Left lung (tissue), 10 donors: ENCODE results near the gene TMEM114. TPM values are rescaled to one million over a fixed set of nuclear protein-coding genes. Genes with fewer than 3 reads are reported as not detected.

Experiments
- ATAC-seq: fragments of 200-7000 bp; cut with Tn5 transposase; one replicate; pipeline ENCODE4 v1.9.1; 2020; ENCODE audit warnings: moderate library complexity
- DNase-seq, 4 donors: peaks; one replicate each; pipeline ENCODE4 v3.0.0-alpha.2; 2013 to 2020
- H3K27ac ChIP-seq, 2 donors: fragments of 200-600 bp; sonication (generic) in 1 of 2; one replicate each; pipeline versions ENCODE4 v1.5.0 to v1.8.0; 2020 to 2021
- H3K27me3 ChIP-seq, 2 donors: fragments of 200-600 bp; sonication (generic) in 1 of 2; one replicate each; pipeline versions ENCODE4 v1.5.0 to v1.8.0; 2020 to 2021
- H3K36me3 ChIP-seq, 2 donors: fragments of 200-600 bp; sonication (generic) in 1 of 2; one replicate each; pipeline versions ENCODE4 v1.5.0 to v1.8.0; 2020 to 2021
- H3K4me1 ChIP-seq, 2 donors: fragments of 200-600 bp; one replicate each; pipeline ENCODE4 v1.8.0; 2021
- H3K4me3 ChIP-seq, 2 donors: fragments of 200-600 bp; sonication (generic) in 1 of 2; one replicate each; pipeline versions ENCODE4 v1.5.0 to v1.8.0; 2020 to 2021; ENCODE audit warnings: mild to moderate bottlenecking in 1 of 2
- H3K9me3 ChIP-seq, 2 donors: fragments of 200-600 bp; sonication (generic) in 1 of 2; one replicate each; pipeline versions ENCODE4 v1.5.0 to v1.8.0; 2020 to 2021
- CTCF ChIP-seq, 2 donors: fragments of 200-600 bp; sonication (generic) in 1 of 2; IDR thresholded peaks; one replicate each; pipeline versions ENCODE4 v1.5.0 to v1.8.0; 2021; ENCODE audit warnings: antibody characterized with exemption in 2 of 2
- intact Hi-C, 2 donors: fragments of 100-400 bp; cut with DNase I; formaldehyde crosslinking; loops; one replicate each; pipeline versions ENCODE4 v1.11.2 to v1.14.2; 2022
- polyA plus RNA-seq, 6 donors: library from polyadenylated mRNA; unstranded; fragments of 120-200 nt; gene quantifications; one replicate each; pipeline ENCODE4 v1.2.1, GENCODE V29; 2013; ENCODE audit not compliant: insufficient read length in 6 of 6
- total RNA-seq, 2 donors: library from RNA; stranded (reverse); fragmentation: NEBNext Ultra II Directional; extraction: Animal tissue kit (Norgen Biotek cat#: 25700); gene quantifications; one replicate each; pipeline ENCODE4 v1.2.1, GENCODE V29; 2021
- donor health status: DM: no; HTN: yes; CAD: no.
- donor health status: DM: no; HTN: no; CAD: no.

TMEM114 gene
- total and polyA plus RNA-seq, 8 donors: not detected

GRCh38 chr16:8542393-8542792 is 47.9 kb downstream of the TMEM114 start:
- DNase-seq (no peak), ATAC-seq (no peak)
- no peaks in the 10 kb centered on the region for H3K4me1 ChIP-seq
- TF ChIP-seq CTCF (IDR thresholded peaks at IDR 0.05): no peak
- intact Hi-C loops: no loop called here
- H3K9me3 ChIP-seq: no peaks in the 10 kb centered on the region
- no peaks in the 10 kb centered on the region for H3K36me3 ChIP-seq
- H3K27me3 ChIP-seq: peaks cover 0 to 25% of the 10 kb centered on the region in 2 donors
- H3K27ac ChIP-seq: no peak overlapping the region
- no peak overlapping the region for H3K4me3 ChIP-seq

- peaks cover 0 to 25% of the 10 kb centered on the region in 2 donors for H3K27me3 ChIP-seq
- no peaks in the 10 kb centered on the region for H3K9me3 ChIP-seq
- TF ChIP-seq CTCF (IDR thresholded peaks at IDR 0.05): no peak
- H3K4me3 ChIP-seq: no peak overlapping the region
- H3K4me1 ChIP-seq: no peaks in the 10 kb centered on the region
- no peak for DNase-seq
- intact Hi-C loops: no loop called here
- no peak overlapping the region for H3K27ac ChIP-seq
- no peaks in the 10 kb centered on the region for H3K36me3 ChIP-seq
- ATAC-seq: no peak
Measured at GRCh38 chr16:8541868-8542267, 48.4 kb downstream of the TMEM114 start.

GRCh38 chr16:8537691-8538342 is 52.5 kb downstream of the TMEM114 start:
- no peak for DNase-seq
- no peak for TF ChIP-seq CTCF (IDR thresholded peaks at IDR 0.05)
- no peak for ATAC-seq
- no peak overlapping the region for H3K4me3 ChIP-seq
- H3K27me3 ChIP-seq: peaks cover 0 to 23% of the 10 kb centered on the region in 2 donors
- H3K4me1 ChIP-seq: no peaks in the 10 kb centered on the region
- intact Hi-C loops: no loop called here
- no peaks in the 10 kb centered on the region for H3K36me3 ChIP-seq
- H3K9me3 ChIP-seq: no peaks in the 10 kb centered on the region
- H3K27ac ChIP-seq: no peak overlapping the region

- DNase-seq (no peak), ATAC-seq (no peak)
- intact Hi-C loops: no loop called here
- Histone ChIP-seq H3K4me3 (no peak overlapping the region), H3K4me1 (no peaks in the 10 kb centered on the region), H3K36me3 (no peaks in the 10 kb centered on the region), H3K27ac (no peak overlapping the region), H3K27me3 (peaks cover 0 to 25% of the 10 kb centered on the region in 2 donors), H3K9me3 (no peaks in the 10 kb centered on the region)
- TF ChIP-seq CTCF (IDR thresholded peaks at IDR 0.05): no peak
Measured at GRCh38 chr16:8533509-8533908, 56.8 kb downstream of the TMEM114 start.

GRCh38 chr16:8530752-8531384 is 59.4 kb downstream of the TMEM114 start:
- no peak for TF ChIP-seq CTCF (IDR thresholded peaks at IDR 0.05)
- Histone ChIP-seq H3K9me3 (no peaks in the 10 kb centered on the region), H3K4me3 (no peak overlapping the region), H3K27me3 (peaks cover 0 to 35% of the 10 kb centered on the region in 2 donors), H3K27ac (no peak overlapping the region), H3K36me3 (no peaks in the 10 kb centered on the region), H3K4me1 (no peaks in the 10 kb centered on the region)
- DNase-seq (no peak), ATAC-seq (no peak)
- intact Hi-C loops: no loop called here
